ENCODE data around the gene UFC1. TPM values are rescaled to one million over a fixed set of nuclear protein-coding genes. Genes with fewer than 3 reads are reported as not detected.

Gene UFC1
- polyA plus RNA-seq, 3 donors: 100 to 120 (median 108) TPM

- no peaks in the 10 kb centered on the region for H3K9me3 Mint-ChIP-seq
- H3K79me2 ChIP-seq (ENCODE audit: insufficient read depth, low read length): peaks cover 19% of the 10 kb centered on the region
- H3K4me3 ChIP-seq (replicated peaks in 1 of 3; ENCODE audit: low read depth in 2 of 3, low read length in 3 of 3): no peak overlapping the region
- DNase-seq: no peak
- 94% methylated on average over 2 of the region's 3 CpGs for WGBS (ENCODE audit: insufficient coverage)
- peaks cover 12 to 13% of the 10 kb centered on the region in 2 donors for H3K36me3 ChIP-seq (replicated peaks in 1 of 2; ENCODE audit: control insufficient read depth in 1 of 2, insufficient read depth in 2 of 2, low read length in 2 of 2)
- no peaks in the 10 kb centered on the region for H3K27me3 ChIP-seq (ENCODE audit: control insufficient read depth in 2 of 2, insufficient read depth in 2 of 2, low read length in 2 of 2)
- H3K27ac ChIP-seq (ENCODE audit: low read depth in 1 of 2, low read length in 2 of 2): no peak overlapping the region
- intact Hi-C loops (cut with micrococcal nuclease): no loop called here
- no peaks in the 10 kb centered on the region for H3K27me3 Mint-ChIP-seq (ENCODE audit: low read depth in 3 of 3)
- H3K9me3 ChIP-seq (replicated peaks in 1 of 2; ENCODE audit: control insufficient read depth in 1 of 2, insufficient read depth in 1 of 2, low read length in 2 of 2): no peaks in the 10 kb centered on the region
- no peak overlapping the region for H3K4me2 ChIP-seq (replicated peaks; ENCODE audit: extremely low read depth, low read length, poor library complexity, severe bottlenecking)
- H2AFZ ChIP-seq (ENCODE audit: insufficient read depth, low read depth, low read length, poor library complexity, severe bottlenecking): no peak overlapping the region
- no peaks in the 10 kb centered on the region for H4K20me1 ChIP-seq (ENCODE audit: insufficient read depth, low read length)
- TF ChIP-seq, protein P1, sequence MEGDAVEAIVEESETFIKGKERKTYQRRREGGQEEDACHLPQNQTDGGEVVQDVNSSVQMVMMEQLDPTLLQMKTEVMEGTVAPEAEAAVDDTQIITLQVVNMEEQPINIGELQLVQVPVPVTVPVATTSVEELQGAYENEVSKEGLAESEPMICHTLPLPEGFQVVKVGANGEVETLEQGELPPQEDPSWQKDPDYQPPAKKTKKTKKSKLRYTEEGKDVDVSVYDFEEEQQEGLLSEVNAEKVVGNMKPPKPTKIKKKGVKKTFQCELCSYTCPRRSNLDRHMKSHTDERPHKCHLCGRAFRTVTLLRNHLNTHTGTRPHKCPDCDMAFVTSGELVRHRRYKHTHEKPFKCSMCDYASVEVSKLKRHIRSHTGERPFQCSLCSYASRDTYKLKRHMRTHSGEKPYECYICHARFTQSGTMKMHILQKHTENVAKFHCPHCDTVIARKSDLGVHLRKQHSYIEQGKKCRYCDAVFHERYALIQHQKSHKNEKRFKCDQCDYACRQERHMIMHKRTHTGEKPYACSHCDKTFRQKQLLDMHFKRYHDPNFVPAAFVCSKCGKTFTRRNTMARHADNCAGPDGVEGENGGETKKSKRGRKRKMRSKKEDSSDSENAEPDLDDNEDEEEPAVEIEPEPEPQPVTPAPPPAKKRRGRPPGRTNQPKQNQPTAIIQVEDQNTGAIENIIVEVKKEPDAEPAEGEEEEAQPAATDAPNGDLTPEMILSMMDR (IDR thresholded peaks at IDR 0.05): no peak
- no peak overlapping the region for H3K4me3 Mint-ChIP-seq
- no peak overlapping the region for H3K9ac ChIP-seq (ENCODE audit: insufficient read depth, low read length, poor library complexity, severe bottlenecking)
- peaks cover 62 to 68% of the 10 kb centered on the region in 2 donors for H3K4me1 ChIP-seq (ENCODE audit: control insufficient read depth in 1 of 2, insufficient read depth in 2 of 2, low read length in 2 of 2)
- H3K27ac Mint-ChIP-seq: peak overlapping the region in 4 of 7 donors; percentile 26 to 79 (median 60)
- H3K36me3 Mint-ChIP-seq: peaks cover 10 to 16% of the 10 kb centered on the region in 2 donors
- peaks cover 65% of the 10 kb centered on the region for H3K4me1 Mint-ChIP-seq
These were observed 25.9 kb downstream of the UFC1 start for GRCh38 chr1:161179698-161180097.

DNA sequence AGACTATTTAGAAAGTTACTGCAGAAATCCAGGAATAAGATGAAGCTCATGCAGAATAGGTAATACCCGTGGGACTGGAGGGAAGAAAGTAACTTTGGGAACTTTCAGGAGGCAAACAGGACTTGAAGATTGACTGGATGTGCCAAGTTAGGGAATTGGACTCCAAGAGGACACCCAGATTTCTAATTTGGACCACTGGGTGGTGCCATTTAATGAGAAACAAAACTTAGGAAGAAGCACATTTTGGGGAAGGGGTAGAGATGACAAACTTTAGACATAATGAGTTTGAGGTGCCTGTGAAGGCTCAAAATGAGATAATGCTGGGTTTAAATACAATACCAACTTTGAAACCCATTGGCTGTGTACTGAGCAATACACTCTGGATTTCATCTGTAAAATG, 26.9 kb downstream of the UFC1 start:
- Mint-ChIP-seq H3K27me3 (ENCODE audit: low read depth in 3 of 3) (no peaks in the 10 kb centered on the region), H3K27ac (peak overlapping the region in 3 of 7 donors; percentile 38 to 50 (median 42)), H3K4me3 (no peak overlapping the region), H3K4me1 (peaks cover 69% of the 10 kb centered on the region), H3K36me3 (peaks cover 1 to 6% of the 10 kb centered on the region in 2 donors), H3K9me3 (no peaks in the 10 kb centered on the region)
- no peaks in the 10 kb centered on the region for H3K9me3 ChIP-seq (replicated peaks in 1 of 2; ENCODE audit: control insufficient read depth in 1 of 2, insufficient read depth in 1 of 2, low read length in 2 of 2)
- no peaks in the 10 kb centered on the region for H3K27me3 ChIP-seq (ENCODE audit: control insufficient read depth in 2 of 2, insufficient read depth in 2 of 2, low read length in 2 of 2)
- WGBS (ENCODE audit: insufficient coverage): 88% methylated on average over 1 of the region's 1 CpG
- H3K27ac ChIP-seq (ENCODE audit: low read depth in 1 of 2, low read length in 2 of 2): no peak overlapping the region
- peaks cover 3% of the 10 kb centered on the region in 2 donors for H3K36me3 ChIP-seq (replicated peaks in 1 of 2; ENCODE audit: control insufficient read depth in 1 of 2, insufficient read depth in 2 of 2, low read length in 2 of 2)
- no peak overlapping the region for H3K4me3 ChIP-seq (replicated peaks in 1 of 3; ENCODE audit: low read depth in 2 of 3, low read length in 3 of 3)
- H3K4me2 ChIP-seq (replicated peaks; ENCODE audit: extremely low read depth, low read length, poor library complexity, severe bottlenecking): no peak overlapping the region
- intact Hi-C loops (cut with micrococcal nuclease): no loop called here
- peaks cover 16% of the 10 kb centered on the region for H3K79me2 ChIP-seq (ENCODE audit: insufficient read depth, low read length)
- H3K4me1 ChIP-seq (ENCODE audit: control insufficient read depth in 1 of 2, insufficient read depth in 2 of 2, low read length in 2 of 2): peaks cover 67 to 75% of the 10 kb centered on the region in 2 donors
- no peak overlapping the region for H3K9ac ChIP-seq (ENCODE audit: insufficient read depth, low read length, poor library complexity, severe bottlenecking)
- H4K20me1 ChIP-seq (ENCODE audit: insufficient read depth, low read length): no peaks in the 10 kb centered on the region
- peak; percentile 29 to 55 (median 51) for DNase-seq
- TF ChIP-seq, protein P1 (IDR thresholded peaks at IDR 0.05): peak; percentile 53
- H2AFZ ChIP-seq (ENCODE audit: insufficient read depth, low read depth, low read length, poor library complexity, severe bottlenecking): no peak overlapping the region

All from CD14-positive monocyte (primary cell).